RWPE1 (cell line): ENCODE results near the gene ARL6IP4.

Source experiments
- CTCF ChIA-PET: fragments of 350-600 bp; sonication (Branson Sonifier 250); formaldehyde crosslinking; extraction: SDS; loops from one replicate; lab custom pipeline; 2021; lab: Yijun Ruan, JAX
- POLR2A ChIA-PET: fragments of 400-600 bp; formaldehyde crosslinking; extraction: SDS; loops from one replicate; lab custom pipeline; 2020; ENCODE audit warnings: antibody characterized with exemption; ENCODE audit not compliant: low non-redundant PET; lab: Yijun Ruan, JAX
- DNase-seq: peaks from one replicate; pipeline ENCODE4 v3.0.0; 2012; ENCODE audit warnings: low spot score
- H3K27ac ChIP-seq: fragments of 450-650 bp; 2 replicates; pipeline ENCODE4 v1.5.1; 2017
- TF ChIP-seq, protein P1 (sequence below): fragments of 450-650 bp; conservative IDR thresholded peaks from 2 replicates; pipeline ENCODE4 v1.5.1; 2017; ENCODE audit warnings: low read depth, mild to moderate bottlenecking

ARL6IP4 gene

DNA sequence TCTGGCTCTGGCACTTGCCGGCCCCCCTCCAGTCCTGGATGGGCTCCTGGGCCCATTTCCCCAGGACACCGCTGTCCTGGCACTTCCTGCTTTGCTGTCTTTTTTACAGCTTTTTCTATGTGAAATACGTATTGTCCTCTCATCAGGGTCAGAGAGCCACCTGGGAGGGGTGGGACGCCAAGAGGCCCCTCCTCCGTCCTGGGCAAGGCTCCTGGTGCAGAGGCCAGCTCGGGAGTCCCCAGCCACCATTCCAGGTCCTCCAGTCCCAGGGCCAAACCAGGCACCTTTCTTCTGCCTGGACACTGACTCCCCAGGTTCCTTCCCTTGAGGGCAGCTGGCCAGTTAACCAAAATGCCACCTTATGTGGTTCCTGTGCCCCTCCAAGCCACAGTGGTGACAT is 22.8 kb downstream of the ARL6IP4 start:
- ChIA-PET CTCF (interaction anchor here (0.6 kb wide), 1 partner anchor 347 kb away, joined by 4 read pairs; no protein-coding TSS in a partner anchor), POLR2A (no interaction called here)
- no peak overlapping the region for H3K27ac ChIP-seq
- no peak for DNase-seq
- TF ChIP-seq, protein P1, sequence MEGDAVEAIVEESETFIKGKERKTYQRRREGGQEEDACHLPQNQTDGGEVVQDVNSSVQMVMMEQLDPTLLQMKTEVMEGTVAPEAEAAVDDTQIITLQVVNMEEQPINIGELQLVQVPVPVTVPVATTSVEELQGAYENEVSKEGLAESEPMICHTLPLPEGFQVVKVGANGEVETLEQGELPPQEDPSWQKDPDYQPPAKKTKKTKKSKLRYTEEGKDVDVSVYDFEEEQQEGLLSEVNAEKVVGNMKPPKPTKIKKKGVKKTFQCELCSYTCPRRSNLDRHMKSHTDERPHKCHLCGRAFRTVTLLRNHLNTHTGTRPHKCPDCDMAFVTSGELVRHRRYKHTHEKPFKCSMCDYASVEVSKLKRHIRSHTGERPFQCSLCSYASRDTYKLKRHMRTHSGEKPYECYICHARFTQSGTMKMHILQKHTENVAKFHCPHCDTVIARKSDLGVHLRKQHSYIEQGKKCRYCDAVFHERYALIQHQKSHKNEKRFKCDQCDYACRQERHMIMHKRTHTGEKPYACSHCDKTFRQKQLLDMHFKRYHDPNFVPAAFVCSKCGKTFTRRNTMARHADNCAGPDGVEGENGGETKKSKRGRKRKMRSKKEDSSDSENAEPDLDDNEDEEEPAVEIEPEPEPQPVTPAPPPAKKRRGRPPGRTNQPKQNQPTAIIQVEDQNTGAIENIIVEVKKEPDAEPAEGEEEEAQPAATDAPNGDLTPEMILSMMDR: no peak

DNA sequence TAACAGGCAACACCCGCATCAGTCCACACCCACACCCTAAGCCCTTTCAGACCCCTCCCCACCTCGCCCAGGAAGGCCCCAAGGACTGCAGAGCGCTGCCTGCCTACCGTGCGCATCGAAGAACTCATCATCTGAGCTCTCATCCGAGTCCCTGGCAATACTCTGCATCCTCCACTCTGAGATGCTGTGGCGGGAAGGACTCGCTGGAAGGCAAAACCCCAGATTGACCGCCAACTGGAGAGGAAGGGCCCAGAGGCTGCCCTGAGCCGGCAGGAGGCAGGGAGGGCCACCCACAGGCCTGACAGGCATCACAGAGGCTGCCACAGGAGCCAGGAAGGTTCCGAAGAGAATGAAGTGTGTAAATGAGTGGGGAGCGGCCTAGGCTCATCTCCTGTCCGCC is 23.8 kb downstream of the ARL6IP4 start:
- ChIA-PET POLR2A (no interaction called here), CTCF (no interaction called here)
- DNase-seq: no peak
- TF ChIP-seq, protein P1: no peak
- H3K27ac ChIP-seq: no peak overlapping the region

DNA sequence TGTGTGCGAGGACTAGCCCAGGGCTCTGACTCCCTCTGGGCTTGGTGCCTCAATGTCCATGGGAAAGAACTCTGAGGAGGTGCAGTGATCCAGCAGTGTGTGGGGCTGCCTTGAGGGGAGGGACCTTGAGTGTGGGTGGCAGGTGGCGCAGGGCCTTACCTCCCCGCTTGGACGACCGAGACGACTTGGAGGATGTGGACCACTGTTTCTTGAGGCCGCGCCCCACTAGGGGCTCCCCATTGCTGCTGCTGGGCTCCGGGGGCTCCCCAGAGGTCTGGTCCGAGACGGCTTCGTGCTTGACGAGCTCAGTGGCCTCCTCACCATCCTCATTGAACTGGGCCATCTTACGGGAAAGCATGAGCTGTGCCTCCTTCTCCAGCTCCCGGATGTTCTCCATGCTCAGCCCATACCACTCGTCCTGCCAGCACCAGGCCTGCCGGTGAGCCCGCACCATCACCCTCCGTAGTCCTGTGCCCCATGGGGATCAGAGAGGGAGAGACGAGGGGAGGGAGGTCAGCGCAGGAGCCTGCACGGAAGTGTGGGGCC is 24.7 kb downstream of the ARL6IP4 start:
- TF ChIP-seq, protein P1: no peak
- CTCF ChIA-PET: no interaction called here
- no peak for DNase-seq
- no peak overlapping the region for H3K27ac ChIP-seq
- POLR2A ChIA-PET: interaction anchor here (1.0 kb wide), 1 partner anchor 432 kb away, joined by 4 read pairs; no protein-coding TSS in a partner anchor

DNA sequence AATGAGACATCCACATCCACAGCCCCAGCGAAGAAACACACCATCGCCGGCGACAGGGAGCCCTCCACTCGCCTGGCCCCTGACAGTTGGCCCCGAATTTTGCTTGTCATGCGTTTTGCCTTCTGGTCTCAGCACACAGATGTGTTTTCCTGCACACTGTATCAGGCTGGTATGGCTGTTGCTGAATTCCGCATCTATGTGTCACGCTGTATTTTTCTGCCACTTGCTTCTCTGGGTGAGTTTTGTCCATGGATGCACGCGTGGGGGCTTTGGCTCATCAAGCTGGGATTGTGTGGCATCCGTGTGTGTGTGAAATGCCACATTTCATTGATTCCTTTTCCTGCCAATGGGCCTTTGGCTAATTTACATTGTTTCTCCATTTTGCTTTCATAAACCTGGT is 26.5 kb downstream of the ARL6IP4 start:
- no peak for DNase-seq
- TF ChIP-seq, protein P1: no peak
- POLR2A ChIA-PET: no interaction called here
- CTCF ChIA-PET: interaction anchor here (0.6 kb wide), 1 partner anchor 210 kb away, joined by 3 read pairs; no protein-coding TSS in a partner anchor
- no peak overlapping the region for H3K27ac ChIP-seq

DNA sequence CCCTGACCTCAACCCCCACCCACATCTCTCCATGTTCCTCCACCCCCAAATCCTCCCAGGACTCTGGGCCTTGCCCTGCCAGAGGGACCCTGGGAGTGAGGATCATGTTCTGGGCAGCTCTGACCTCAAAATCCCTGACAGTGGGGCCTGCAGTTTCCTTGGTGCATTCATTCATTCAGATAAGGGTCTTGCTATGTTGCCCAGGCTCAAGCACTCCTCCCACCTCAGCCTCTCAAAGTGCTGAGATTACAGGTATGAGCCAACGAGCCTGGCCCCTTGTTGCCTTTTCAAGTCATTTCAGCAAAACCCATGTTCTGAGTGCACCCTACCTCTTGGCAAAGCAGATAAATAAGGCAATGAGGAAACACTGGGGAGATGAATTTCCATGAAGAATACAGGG is 29.6 kb downstream of the ARL6IP4 start:
- POLR2A ChIA-PET: no interaction called here
- no peak for DNase-seq
- TF ChIP-seq, protein P1: no peak
- CTCF ChIA-PET: no interaction called here
- no peak overlapping the region for H3K27ac ChIP-seq

DNA sequence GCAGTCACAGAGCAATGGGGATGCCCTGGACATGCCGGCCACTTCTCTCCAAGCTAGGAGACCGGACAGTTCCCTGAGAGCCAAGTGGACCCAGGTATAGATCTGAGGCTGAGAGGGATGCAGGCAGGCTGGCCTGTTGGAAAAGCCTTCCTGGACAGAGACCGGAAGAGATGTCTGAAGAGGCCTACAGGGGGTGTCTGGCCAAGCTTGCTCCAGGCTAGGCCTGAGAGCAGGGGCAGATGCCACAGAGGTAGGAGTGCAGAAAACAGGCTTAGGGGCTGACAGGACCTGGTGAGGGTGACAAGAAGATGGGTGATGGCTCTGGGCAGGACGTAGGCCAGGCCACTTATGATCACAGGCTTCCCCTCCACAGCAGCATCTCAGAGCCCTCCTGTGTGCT is 30.2 kb downstream of the ARL6IP4 start:
- DNase-seq: no peak
- TF ChIP-seq, protein P1: no peak
- no peak overlapping the region for H3K27ac ChIP-seq
- CTCF ChIA-PET: no interaction called here
- POLR2A ChIA-PET: no interaction called here

DNA sequence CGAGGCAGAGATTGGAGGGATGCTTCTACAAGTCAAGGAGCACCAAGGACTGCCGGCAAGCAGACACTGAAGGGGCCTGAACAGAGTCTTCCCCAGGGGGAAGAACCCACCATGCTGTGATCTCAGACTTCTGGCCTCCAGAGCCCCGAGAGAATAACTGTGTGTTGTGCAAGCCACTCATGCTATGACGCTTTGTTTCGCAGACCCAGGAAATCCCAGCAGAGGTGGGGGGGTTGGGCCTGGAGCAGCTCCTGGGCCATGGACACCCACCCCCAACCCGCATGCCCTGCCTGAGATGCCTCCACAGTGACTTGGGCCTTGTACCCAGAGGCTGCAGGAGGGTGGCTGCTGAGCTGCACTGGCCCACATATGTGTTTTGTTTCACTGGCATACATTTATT is 31.2 kb downstream of the ARL6IP4 start:
- TF ChIP-seq, protein P1: no peak
- DNase-seq: no peak
- POLR2A ChIA-PET: no interaction called here
- no peak overlapping the region for H3K27ac ChIP-seq
- CTCF ChIA-PET: no interaction called here
